Panc1 (cell line): ENCODE results near the gene KLHL15. TPM values are rescaled to one million over a fixed set of nuclear protein-coding genes. Genes with fewer than 3 reads are reported as not detected.

Experiments used
- ATAC-seq: fragments of 200-7000 bp; cut with Tn5 transposase; 2 replicates; pipeline ENCODE4 v1.9.1; 2020; ENCODE audit warnings: mild to moderate bottlenecking, moderate library complexity
- BruUV-seq: library from RNA; stranded (reverse); fragments of 400-500 nt; replicated peaks from 2 replicates; lab custom pipeline; 2021; lab: Mats Ljungman, UMichigan
- CTCF ChIA-PET: fragments of 300-600 bp; sonication (Branson Sonifier 250); formaldehyde crosslinking; loops from one replicate; lab custom pipeline; 2022; ENCODE audit warnings: antibody characterized with exemption; lab: Charles Lee
- POLR2A ChIA-PET: fragments of 300-600 bp; sonication (Branson Sonifier 250); formaldehyde crosslinking; loops from one replicate; lab custom pipeline; 2022; ENCODE audit warnings: antibody characterized with exemption; lab: Charles Lee
- DNase-seq: peaks from one replicate; pipeline ENCODE4 v3.0.0-alpha.2; 2010; ENCODE audit warnings: low read depth, low spot score
- H3K27ac ChIP-seq: 2 replicates; pipeline ENCODE4 v1.5.1; 2011; ENCODE audit warnings: mild to moderate bottlenecking, low read length, inconsistent platforms
- H3K27me3 ChIP-seq: fragments of 200-500 bp; sonication (Bioruptor generic); 2 replicates; pipeline ENCODE4 v1.6.0; 2014; ENCODE audit warnings: low read length, inconsistent platforms; ENCODE audit not compliant: control insufficient read depth, insufficient read depth
- H3K36me3 ChIP-seq: fragments of 200-500 bp; sonication (Bioruptor generic); 2 replicates; pipeline ENCODE4 v1.5.1; 2014; ENCODE audit warnings: inconsistent platforms, mild to moderate bottlenecking, low read length, moderate library complexity; ENCODE audit not compliant: control insufficient read depth, insufficient read depth
- H3K4me1 ChIP-seq: 2 replicates; pipeline ENCODE4 v1.5.1; 2011; ENCODE audit warnings: inconsistent platforms, mild to moderate bottlenecking, low read length, moderate library complexity; ENCODE audit not compliant: control insufficient read depth, insufficient read depth
- H3K4me3 ChIP-seq, 2 experiments: 2 replicates each; pipeline ENCODE4 v1.5.1; 2011 to 2012; ENCODE audit warnings: low read depth in 2 of 2, low read length in 2 of 2, mild to moderate bottlenecking in 2 of 2, inconsistent platforms in 1 of 2, moderate library complexity in 1 of 2
- H3K9me3 ChIP-seq: fragments of 200-500 bp; sonication (Bioruptor generic); 2 replicates; pipeline ENCODE4 v1.5.1; 2014; ENCODE audit warnings: low read depth, mild to moderate bottlenecking, inconsistent platforms, low read length, moderate library complexity; ENCODE audit not compliant: control insufficient read depth, insufficient read depth
- POLR2AphosphoS5 ChIP-seq: IDR thresholded peaks from 2 replicates; pipeline ENCODE4 v1.6.1; 2012; ENCODE audit warnings: mild to moderate bottlenecking, low read depth, low read length, moderate library complexity
- SIN3A ChIP-seq: IDR thresholded peaks from 2 replicates; pipeline ENCODE4 v1.6.1; 2012; ENCODE audit warnings: low read depth, mild to moderate bottlenecking, low read length, moderate library complexity, borderline replicate concordance; ENCODE audit not compliant: insufficient read depth
- TCF7L2 ChIP-seq: IDR thresholded peaks from 2 replicates; pipeline ENCODE4 v1.6.1; 2011; ENCODE audit warnings: mild to moderate bottlenecking, low read depth, low read length, inconsistent platforms
- in situ Hi-C: cut with HindIII; loops from 2 replicates; pipeline ENCODE4 v1.10.0; 2016; ENCODE audit warnings: low sequenced_read_pairs, low pct_unique_long_range_greater_than_20kb
- intact Hi-C: fragments of 100-400 bp; cut with micrococcal nuclease; formaldehyde crosslinking; loops from one replicate; pipeline ENCODE4 v1.10.0; 2022; ENCODE audit not compliant: unreplicated experiment
- total RNA-seq: library from RNA; stranded (reverse); gene quantifications from one replicate; pipeline ENCODE4 v1.2.1, GENCODE V29; 2021; ENCODE audit not compliant: unreplicated experiment
- TF ChIP-seq, protein P1 (sequence below), 2 experiments: IDR thresholded peaks; 2 replicates each; pipeline ENCODE4 v1.6.1; 2011 to 2012; ENCODE audit warnings: low read depth in 2 of 2, control low read depth in 1 of 2, low read length in 1 of 2, mild to moderate bottlenecking in 1 of 2, moderate library complexity in 1 of 2; ENCODE audit not compliant: insufficient read depth in 1 of 2
- TF ChIP-seq, protein P2 (sequence below): fragments of 450-650 bp; IDR thresholded peaks from 2 replicates; pipeline ENCODE4 v1.5.1; 2017; ENCODE audit warnings: mild to moderate bottlenecking

KLHL15 gene
- total RNA-seq, 1 experiment from 2014 or later, result 9.6 TPM

DNA sequence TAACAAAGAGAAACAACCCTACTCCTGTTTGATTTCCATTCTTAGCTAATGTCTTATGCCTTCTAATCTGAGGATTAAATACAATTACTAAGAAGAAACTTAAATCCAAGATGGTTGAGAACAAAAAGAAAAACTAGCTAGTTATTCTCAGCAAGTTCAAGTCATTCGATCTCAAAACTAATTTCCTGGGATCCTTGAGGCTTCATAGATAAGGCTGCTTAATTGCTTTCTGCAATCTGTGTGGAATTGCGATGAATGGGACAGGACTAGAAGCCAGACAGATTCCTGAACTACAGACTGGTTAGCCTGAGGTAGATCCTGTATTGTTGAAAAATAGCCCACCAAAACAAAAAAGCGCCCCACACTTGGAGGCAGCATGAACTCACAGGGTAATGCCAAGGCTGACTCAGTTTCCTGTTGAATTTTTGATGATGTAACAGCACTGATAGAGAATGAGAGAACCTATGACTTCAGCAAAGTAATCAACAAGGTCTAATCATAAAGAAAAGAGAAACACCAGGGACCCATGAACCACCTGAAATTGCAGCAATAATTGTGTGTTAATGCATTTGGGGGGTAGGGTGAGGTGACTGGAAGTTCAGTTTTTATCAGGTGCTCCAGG is 33.9 kb downstream of the KLHL15 start:
- TF ChIP-seq, protein P1, sequence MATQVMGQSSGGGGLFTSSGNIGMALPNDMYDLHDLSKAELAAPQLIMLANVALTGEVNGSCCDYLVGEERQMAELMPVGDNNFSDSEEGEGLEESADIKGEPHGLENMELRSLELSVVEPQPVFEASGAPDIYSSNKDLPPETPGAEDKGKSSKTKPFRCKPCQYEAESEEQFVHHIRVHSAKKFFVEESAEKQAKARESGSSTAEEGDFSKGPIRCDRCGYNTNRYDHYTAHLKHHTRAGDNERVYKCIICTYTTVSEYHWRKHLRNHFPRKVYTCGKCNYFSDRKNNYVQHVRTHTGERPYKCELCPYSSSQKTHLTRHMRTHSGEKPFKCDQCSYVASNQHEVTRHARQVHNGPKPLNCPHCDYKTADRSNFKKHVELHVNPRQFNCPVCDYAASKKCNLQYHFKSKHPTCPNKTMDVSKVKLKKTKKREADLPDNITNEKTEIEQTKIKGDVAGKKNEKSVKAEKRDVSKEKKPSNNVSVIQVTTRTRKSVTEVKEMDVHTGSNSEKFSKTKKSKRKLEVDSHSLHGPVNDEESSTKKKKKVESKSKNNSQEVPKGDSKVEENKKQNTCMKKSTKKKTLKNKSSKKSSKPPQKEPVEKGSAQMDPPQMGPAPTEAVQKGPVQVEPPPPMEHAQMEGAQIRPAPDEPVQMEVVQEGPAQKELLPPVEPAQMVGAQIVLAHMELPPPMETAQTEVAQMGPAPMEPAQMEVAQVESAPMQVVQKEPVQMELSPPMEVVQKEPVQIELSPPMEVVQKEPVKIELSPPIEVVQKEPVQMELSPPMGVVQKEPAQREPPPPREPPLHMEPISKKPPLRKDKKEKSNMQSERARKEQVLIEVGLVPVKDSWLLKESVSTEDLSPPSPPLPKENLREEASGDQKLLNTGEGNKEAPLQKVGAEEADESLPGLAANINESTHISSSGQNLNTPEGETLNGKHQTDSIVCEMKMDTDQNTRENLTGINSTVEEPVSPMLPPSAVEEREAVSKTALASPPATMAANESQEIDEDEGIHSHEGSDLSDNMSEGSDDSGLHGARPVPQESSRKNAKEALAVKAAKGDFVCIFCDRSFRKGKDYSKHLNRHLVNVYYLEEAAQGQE (IDR thresholded peaks at IDR 0.05; ENCODE audit: insufficient read depth in 1 of 2, low read depth in 2 of 2, low read length in 1 of 2), result no peak
- TF ChIP-seq SIN3A (no peak), TCF7L2 (no peak), POLR2AphosphoS5 (no peak)
- TF ChIP-seq, protein P2, sequence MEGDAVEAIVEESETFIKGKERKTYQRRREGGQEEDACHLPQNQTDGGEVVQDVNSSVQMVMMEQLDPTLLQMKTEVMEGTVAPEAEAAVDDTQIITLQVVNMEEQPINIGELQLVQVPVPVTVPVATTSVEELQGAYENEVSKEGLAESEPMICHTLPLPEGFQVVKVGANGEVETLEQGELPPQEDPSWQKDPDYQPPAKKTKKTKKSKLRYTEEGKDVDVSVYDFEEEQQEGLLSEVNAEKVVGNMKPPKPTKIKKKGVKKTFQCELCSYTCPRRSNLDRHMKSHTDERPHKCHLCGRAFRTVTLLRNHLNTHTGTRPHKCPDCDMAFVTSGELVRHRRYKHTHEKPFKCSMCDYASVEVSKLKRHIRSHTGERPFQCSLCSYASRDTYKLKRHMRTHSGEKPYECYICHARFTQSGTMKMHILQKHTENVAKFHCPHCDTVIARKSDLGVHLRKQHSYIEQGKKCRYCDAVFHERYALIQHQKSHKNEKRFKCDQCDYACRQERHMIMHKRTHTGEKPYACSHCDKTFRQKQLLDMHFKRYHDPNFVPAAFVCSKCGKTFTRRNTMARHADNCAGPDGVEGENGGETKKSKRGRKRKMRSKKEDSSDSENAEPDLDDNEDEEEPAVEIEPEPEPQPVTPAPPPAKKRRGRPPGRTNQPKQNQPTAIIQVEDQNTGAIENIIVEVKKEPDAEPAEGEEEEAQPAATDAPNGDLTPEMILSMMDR, result no peak
- H3K9me3 ChIP-seq, result no peaks in the 10 kb centered on the region
- H3K4me1 ChIP-seq, result no peaks in the 10 kb centered on the region
- intact Hi-C loops, result no loop called here
- BruUV-seq, result no TSS peak
- in situ Hi-C loops, result no loop called here
- ATAC-seq (no peak), DNase-seq (no peak)
- H3K27me3 ChIP-seq, result no peaks in the 10 kb centered on the region
- no peak overlapping the region for H3K4me3 ChIP-seq
- no peak overlapping the region for H3K27ac ChIP-seq
- H3K36me3 ChIP-seq, result no peaks in the 10 kb centered on the region; the same call in 1 of the 2 replicates
- POLR2A ChIA-PET, result no interaction called here
- CTCF ChIA-PET, result no interaction called here

DNA sequence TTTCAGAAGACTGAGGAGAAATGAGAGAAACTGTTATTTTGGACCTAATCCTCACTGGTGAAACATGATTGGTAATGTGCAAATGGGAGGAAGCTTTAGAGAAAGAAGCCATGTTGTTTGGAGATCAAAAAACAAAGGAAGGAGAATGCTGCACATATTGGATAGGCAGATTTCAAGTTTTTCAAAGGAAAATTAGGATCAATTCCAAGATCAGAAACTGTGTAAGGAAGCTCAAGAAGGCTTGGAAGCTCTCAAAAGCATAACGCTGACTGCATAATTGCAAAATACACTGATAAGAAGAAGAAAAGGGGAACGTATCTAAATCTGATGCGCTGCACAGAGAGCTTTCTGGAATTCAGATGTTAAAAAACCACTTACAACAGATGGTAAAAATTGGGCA is 34.6 kb downstream of the KLHL15 start:
- in situ Hi-C loops, result no loop called here
- TSS peak; percentile 24 for BruUV-seq
- Histone ChIP-seq H3K27ac (no peak overlapping the region), H3K27me3 (no peaks in the 10 kb centered on the region), H3K4me1 (no peaks in the 10 kb centered on the region), H3K36me3 (peaks cover under 1% of the 10 kb centered on the region; the same call in 1 of the 2 replicates), H3K4me3 (no peak overlapping the region), H3K9me3 (no peaks in the 10 kb centered on the region)
- no peak for TF ChIP-seq TCF7L2
- TF ChIP-seq POLR2AphosphoS5, result no peak
- TF ChIP-seq, protein P1 (IDR thresholded peaks at IDR 0.05; ENCODE audit: insufficient read depth in 1 of 2, low read depth in 2 of 2, low read length in 1 of 2), result no peak
- no peak for TF ChIP-seq SIN3A
- TF ChIP-seq, protein P2, result no peak
- ChIA-PET POLR2A (no interaction called here), CTCF (no interaction called here)
- DNase-seq (no peak), ATAC-seq (no peak)
- intact Hi-C loops, result no loop called here
